Measurements from ENCODE around the gene GMCL1. TPM values are rescaled to one million over a fixed set of nuclear protein-coding genes. Genes with fewer than 3 reads are reported as not detected.

GMCL1 gene, protein sequence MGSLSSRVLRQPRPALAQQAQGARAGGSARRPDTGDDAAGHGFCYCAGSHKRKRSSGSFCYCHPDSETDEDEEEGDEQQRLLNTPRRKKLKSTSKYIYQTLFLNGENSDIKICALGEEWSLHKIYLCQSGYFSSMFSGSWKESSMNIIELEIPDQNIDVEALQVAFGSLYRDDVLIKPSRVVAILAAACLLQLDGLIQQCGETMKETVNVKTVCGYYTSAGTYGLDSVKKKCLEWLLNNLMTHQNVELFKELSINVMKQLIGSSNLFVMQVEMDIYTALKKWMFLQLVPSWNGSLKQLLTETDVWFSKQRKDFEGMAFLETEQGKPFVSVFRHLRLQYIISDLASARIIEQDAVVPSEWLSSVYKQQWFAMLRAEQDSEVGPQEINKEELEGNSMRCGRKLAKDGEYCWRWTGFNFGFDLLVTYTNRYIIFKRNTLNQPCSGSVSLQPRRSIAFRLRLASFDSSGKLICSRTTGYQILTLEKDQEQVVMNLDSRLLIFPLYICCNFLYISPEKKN
- total RNA-seq (32.3 TPM), polyA plus RNA-seq (10 to 100 TPM; 32.4 to 36.0 (median 33.7) TPM)

DNA sequence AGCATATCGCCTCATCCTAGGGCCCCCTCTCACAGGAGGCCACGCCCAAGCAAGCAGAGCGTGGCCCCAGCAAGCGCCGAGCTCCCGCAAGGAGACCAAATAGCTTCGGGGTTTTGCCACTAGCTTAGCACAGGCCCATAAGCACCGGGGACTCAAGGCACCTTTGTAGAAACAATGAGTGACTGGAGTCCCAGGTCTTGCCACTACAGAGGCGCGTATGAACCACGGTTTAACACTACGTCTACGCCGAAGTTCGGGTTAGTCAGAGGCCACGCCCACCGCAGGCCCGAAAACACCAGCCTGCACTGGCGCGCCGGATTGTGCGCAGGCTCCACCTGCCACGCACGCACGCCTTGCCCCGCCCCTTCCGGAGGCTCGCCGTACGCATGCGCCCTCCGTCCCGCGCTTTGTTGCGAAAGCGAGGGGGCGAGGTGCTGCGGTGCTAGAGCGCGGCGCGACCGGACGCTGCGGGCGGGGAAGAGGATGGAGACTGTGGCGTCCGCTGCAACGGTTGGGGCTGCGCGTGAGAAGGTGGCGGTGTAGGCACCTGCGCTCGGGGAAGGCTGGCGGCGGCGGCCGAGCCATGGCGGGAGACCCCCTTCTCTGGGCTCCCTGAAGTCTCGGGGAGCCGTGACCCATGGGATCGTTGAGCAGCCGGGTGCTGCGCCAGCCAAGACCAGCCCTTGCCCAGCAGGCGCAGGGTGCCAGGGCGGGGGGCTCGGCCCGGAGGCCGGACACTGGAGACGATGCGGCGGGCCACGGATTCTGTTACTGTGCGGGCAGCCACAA is at the start of gene GMCL1:
GMCL1 (plus strand) TSS at position 405 of the 789 bp plus-strand sequence; CDS start at position 638, 233 bp downstream.
- peaks cover 7% of the 10 kb centered on the region for H3K36me3 Mint-ChIP-seq
- Histone ChIP-seq H3K27me3 (ENCODE audit: control insufficient read depth, insufficient read depth, low read length) (no peaks in the 10 kb centered on the region), H3K4me1 (ENCODE audit: control insufficient read depth, insufficient read depth, low read length, poor library complexity, severe bottlenecking) (peaks cover 48% of the 10 kb centered on the region), H3K36me3 (ENCODE audit: control insufficient read depth, insufficient read depth, low read length) (no peaks in the 10 kb centered on the region), H3K27ac (ENCODE audit: insufficient read depth, low read length, poor library complexity, severe bottlenecking) (peak within 1 kb of the TSS; percentile 97), H3K4me3 (ENCODE audit: low read depth, low read length) (peak within 1 kb of the TSS; percentile 95), H3K9me3 (ENCODE audit: control insufficient read depth in 2 of 2, low read length in 2 of 2) (no peaks in the 10 kb centered on the region)
- DNase-seq (peak; percentile 98 to 99 (median 98)), ATAC-seq (ENCODE audit: low read depth in 2 of 2) (peak; percentile 94 to 95)
- no peaks in the 10 kb centered on the region for H3K27me3 Mint-ChIP-seq
- peak within 1 kb of the TSS; percentile 95 to 97 (median 97) for H3K27ac Mint-ChIP-seq
- H3K4me1 Mint-ChIP-seq = peaks cover 20 to 48% (median 35%) of the 10 kb centered on the region in 4 donors
- no peaks in the 10 kb centered on the region for H3K9me3 Mint-ChIP-seq
- H3K4me3 Mint-ChIP-seq = peak within 1 kb of the TSS; percentile 92 to 97 (median 94)

DNA sequence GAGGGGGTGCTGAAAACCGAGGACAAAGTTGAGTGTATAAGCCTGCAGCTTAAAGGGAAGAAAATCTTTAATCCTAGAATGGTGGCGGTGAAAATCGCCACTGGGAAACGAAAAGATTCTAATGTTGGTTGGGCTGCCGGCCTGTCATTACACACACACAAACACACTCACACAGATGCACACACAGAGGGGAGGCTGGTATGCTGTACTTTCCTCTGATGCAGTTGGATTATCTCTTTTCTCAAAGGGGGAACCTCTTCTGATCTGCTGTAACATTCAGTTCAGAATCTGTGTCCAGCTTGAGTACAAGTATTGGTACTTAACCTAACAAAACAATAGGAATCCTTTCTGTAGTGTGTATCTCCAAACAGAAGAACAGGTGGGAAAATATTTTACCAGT is 48.5 kb upstream of the GMCL1 start:
- no peak overlapping the region for H3K4me3 Mint-ChIP-seq

DNA sequence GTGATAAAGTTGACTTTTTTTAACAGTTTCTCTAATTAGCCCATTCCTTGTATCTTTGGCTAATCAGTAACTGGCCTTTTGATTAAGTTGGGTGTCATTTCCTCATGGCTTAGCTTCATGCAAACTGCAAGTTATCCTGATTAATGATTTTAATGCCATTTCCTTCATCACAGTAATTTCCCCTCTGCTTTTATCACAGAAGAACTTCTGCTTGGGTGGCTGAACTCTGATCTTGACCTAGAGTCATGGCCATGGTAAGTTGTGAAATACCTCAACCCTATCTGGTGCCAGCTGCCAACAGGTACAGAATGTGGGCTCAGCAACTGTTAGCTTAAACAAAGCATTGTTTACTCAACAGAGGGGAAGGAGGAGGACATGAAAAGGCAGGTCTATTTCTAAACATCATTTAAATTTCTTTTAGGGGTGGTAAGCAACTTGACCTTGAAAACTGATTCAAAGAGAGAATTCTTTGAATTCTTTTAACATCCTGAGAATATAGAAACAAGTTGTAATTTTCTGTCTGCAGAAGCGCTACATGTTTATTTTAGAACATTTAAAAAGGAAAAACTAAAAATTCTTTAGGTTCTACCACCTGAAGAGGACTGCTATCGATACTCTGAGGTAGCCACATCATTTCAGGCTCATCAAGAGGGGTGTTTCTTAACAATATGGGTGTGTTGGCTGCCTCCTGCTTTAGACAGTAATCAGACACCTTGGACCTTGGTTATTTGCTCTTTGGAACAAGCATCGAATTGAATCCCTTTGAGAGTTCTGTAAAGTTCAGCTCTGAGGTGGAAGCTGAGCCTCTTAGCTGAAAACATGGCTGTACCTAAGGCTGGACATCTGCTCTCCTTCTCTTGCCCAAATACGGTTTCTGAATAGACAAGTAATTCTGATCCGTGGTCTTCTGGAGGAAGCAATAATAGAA is 47.9 kb upstream of the GMCL1 start:
- Mint-ChIP-seq H3K4me1 (peaks cover 0 to 5% (median under 1%) of the 10 kb centered on the region in 4 donors), H3K27ac (peak overlapping the region in 1 of 3 donors; percentile 22), H3K9me3 (peaks cover 0 to under 1% (median 0%) of the 10 kb centered on the region in 7 donors), H3K4me3 (no peak overlapping the region), H3K27me3 (no peaks in the 10 kb centered on the region), H3K36me3 (peaks cover 9% of the 10 kb centered on the region)
- no peak for DNase-seq
- Histone ChIP-seq H3K9me3 (ENCODE audit: control insufficient read depth in 2 of 2, low read length in 2 of 2) (no peaks in the 10 kb centered on the region), H3K27me3 (ENCODE audit: control insufficient read depth, insufficient read depth, low read length) (no peaks in the 10 kb centered on the region), H3K4me3 (ENCODE audit: low read depth, low read length) (no peak overlapping the region), H3K4me1 (ENCODE audit: control insufficient read depth, insufficient read depth, low read length, poor library complexity, severe bottlenecking) (no peaks in the 10 kb centered on the region), H3K36me3 (ENCODE audit: control insufficient read depth, insufficient read depth, low read length) (no peaks in the 10 kb centered on the region), H3K27ac (ENCODE audit: insufficient read depth, low read length, poor library complexity, severe bottlenecking) (no peak overlapping the region)
- ATAC-seq (ENCODE audit: low read depth in 2 of 2) = no peak

More for the DNA sequence above, 48.5 kb upstream of the GMCL1 start:
- H3K27ac Mint-ChIP-seq = no peak overlapping the region
- H3K4me1 Mint-ChIP-seq = peaks cover 0 to 6% (median 4%) of the 10 kb centered on the region in 4 donors
- ATAC-seq (ENCODE audit: low read depth in 2 of 2) = no peak
- Histone ChIP-seq H3K9me3 (ENCODE audit: control insufficient read depth in 2 of 2, low read length in 2 of 2) (no peaks in the 10 kb centered on the region), H3K36me3 (ENCODE audit: control insufficient read depth, insufficient read depth, low read length) (no peaks in the 10 kb centered on the region), H3K4me3 (ENCODE audit: low read depth, low read length) (no peak overlapping the region), H3K27ac (ENCODE audit: insufficient read depth, low read length, poor library complexity, severe bottlenecking) (no peak overlapping the region), H3K4me1 (ENCODE audit: control insufficient read depth, insufficient read depth, low read length, poor library complexity, severe bottlenecking) (no peaks in the 10 kb centered on the region), H3K27me3 (ENCODE audit: control insufficient read depth, insufficient read depth, low read length) (no peaks in the 10 kb centered on the region)
- DNase-seq = no peak
- H3K27me3 Mint-ChIP-seq = no peaks in the 10 kb centered on the region
- peaks cover 7% of the 10 kb centered on the region for H3K36me3 Mint-ChIP-seq
- H3K9me3 Mint-ChIP-seq = peaks cover 0 to 5% (median 0%) of the 10 kb centered on the region in 7 donors

DNA sequence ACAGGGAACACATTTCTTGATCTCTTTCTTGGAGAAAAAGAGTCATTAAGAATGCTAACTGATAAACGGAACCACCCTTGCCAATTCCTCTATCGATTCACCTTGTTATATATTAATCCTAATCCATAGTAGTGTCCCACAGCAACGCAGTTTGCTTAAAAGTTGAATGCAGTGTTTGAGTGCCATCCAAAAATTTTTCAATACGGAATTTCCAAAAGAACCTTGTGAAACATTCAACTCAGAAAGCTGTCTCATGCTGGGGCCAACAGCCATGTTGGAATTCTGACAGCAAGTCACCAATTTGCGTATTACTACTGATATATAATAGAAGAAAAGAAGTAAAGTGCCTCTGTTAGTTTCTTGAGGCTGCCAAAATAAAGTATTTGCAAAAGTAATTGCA is 45.2 kb upstream of the GMCL1 start:
- DNase-seq (no peak), ATAC-seq (ENCODE audit: low read depth in 2 of 2) (no peak)
- peaks cover 9% of the 10 kb centered on the region for H3K36me3 Mint-ChIP-seq
- Histone ChIP-seq H3K4me1 (ENCODE audit: control insufficient read depth, insufficient read depth, low read length, poor library complexity, severe bottlenecking) (no peaks in the 10 kb centered on the region), H3K27ac (ENCODE audit: insufficient read depth, low read length, poor library complexity, severe bottlenecking) (no peak overlapping the region), H3K9me3 (ENCODE audit: control insufficient read depth in 2 of 2, low read length in 2 of 2) (no peaks in the 10 kb centered on the region), H3K27me3 (ENCODE audit: control insufficient read depth, insufficient read depth, low read length) (no peaks in the 10 kb centered on the region), H3K4me3 (ENCODE audit: low read depth, low read length) (no peak overlapping the region), H3K36me3 (ENCODE audit: control insufficient read depth, insufficient read depth, low read length) (no peaks in the 10 kb centered on the region)
- no peaks in the 10 kb centered on the region for H3K27me3 Mint-ChIP-seq
- peak overlapping the region in 1 of 3 donors; percentile 24 for H3K27ac Mint-ChIP-seq
- peaks cover 0 to 4% (median under 1%) of the 10 kb centered on the region in 4 donors for H3K4me1 Mint-ChIP-seq
- H3K9me3 Mint-ChIP-seq = no peaks in the 10 kb centered on the region
- H3K4me3 Mint-ChIP-seq = no peak overlapping the region

DNA sequence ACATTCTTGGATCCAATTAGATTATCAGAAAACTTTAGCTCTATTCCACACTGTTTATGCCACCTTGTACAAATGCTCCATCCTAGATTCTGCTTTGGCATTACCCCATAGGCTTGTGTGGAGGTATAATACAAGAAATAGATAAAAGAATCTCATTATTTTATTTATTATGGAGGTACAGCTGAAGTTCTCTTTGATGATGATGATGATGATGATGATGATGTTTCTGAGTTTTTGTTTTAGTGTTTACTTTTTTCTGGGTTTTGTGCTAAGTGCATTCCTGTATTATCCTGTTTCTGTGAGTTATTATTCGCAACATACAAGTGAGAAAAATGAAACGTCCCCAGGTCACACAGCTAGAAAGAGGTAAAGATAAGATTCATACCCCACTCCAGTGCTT is 44.1 kb upstream of the GMCL1 start:
- DNase-seq (no peak), ATAC-seq (ENCODE audit: low read depth in 2 of 2) (no peak)
- Mint-ChIP-seq H3K27me3 (no peaks in the 10 kb centered on the region), H3K27ac (no peak overlapping the region), H3K4me3 (no peak overlapping the region), H3K4me1 (peaks cover 0 to 11% (median 7%) of the 10 kb centered on the region in 4 donors), H3K9me3 (no peaks in the 10 kb centered on the region), H3K36me3 (peaks cover 9% of the 10 kb centered on the region)
- Histone ChIP-seq H3K9me3 (ENCODE audit: control insufficient read depth in 2 of 2, low read length in 2 of 2) (no peaks in the 10 kb centered on the region), H3K27ac (ENCODE audit: insufficient read depth, low read length, poor library complexity, severe bottlenecking) (no peak overlapping the region), H3K27me3 (ENCODE audit: control insufficient read depth, insufficient read depth, low read length) (no peaks in the 10 kb centered on the region), H3K36me3 (ENCODE audit: control insufficient read depth, insufficient read depth, low read length) (no peaks in the 10 kb centered on the region), H3K4me3 (ENCODE audit: low read depth, low read length) (no peak overlapping the region), H3K4me1 (ENCODE audit: control insufficient read depth, insufficient read depth, low read length, poor library complexity, severe bottlenecking) (no peaks in the 10 kb centered on the region)

DNA sequence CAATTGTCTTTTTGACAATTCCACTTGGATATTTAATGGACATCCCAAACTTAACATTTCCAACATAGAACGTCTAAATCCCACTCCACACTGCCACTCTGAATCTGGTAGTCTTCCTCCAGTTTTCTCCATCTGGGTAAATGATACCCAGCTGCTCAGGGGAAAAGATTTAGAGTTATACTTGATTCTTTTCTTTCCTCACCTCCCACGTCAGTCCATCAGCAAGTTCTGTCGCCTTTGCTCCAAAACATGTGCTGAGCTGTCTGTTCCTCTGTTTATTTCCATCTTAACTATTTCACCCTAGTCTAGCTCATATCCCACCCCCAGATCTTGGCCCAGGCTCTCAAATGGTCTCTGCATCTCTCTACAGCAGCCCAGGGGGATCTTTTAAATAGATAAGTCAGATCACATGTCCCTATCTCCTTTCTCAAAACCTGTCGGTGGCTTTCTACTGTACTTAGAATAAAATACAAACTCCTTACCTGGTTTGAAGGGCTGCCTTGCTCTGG is 43.4 kb upstream of the GMCL1 start:
- no peak overlapping the region for H3K27ac ChIP-seq (ENCODE audit: insufficient read depth, low read length, poor library complexity, severe bottlenecking)
- no peak overlapping the region for H3K27ac Mint-ChIP-seq
- no peaks in the 10 kb centered on the region for H3K9me3 ChIP-seq (ENCODE audit: control insufficient read depth in 2 of 2, low read length in 2 of 2)
- H3K9me3 Mint-ChIP-seq = no peaks in the 10 kb centered on the region
- no peaks in the 10 kb centered on the region for H3K27me3 Mint-ChIP-seq
- no peaks in the 10 kb centered on the region for H3K4me1 ChIP-seq (ENCODE audit: control insufficient read depth, insufficient read depth, low read length, poor library complexity, severe bottlenecking)
- DNase-seq (no peak), ATAC-seq (ENCODE audit: low read depth in 2 of 2) (no peak)
- no peak overlapping the region for H3K4me3 ChIP-seq (ENCODE audit: low read depth, low read length)
- no peak overlapping the region for H3K4me3 Mint-ChIP-seq
- peaks cover 6% of the 10 kb centered on the region for H3K36me3 Mint-ChIP-seq
- no peaks in the 10 kb centered on the region for H3K27me3 ChIP-seq (ENCODE audit: control insufficient read depth, insufficient read depth, low read length)
- H3K4me1 Mint-ChIP-seq = peaks cover 0 to 11% (median 8%) of the 10 kb centered on the region in 4 donors
- no peaks in the 10 kb centered on the region for H3K36me3 ChIP-seq (ENCODE audit: control insufficient read depth, insufficient read depth, low read length)

Measured in CD4-positive, CD25-positive, alpha-beta regulatory T cell (primary cell).